8988T (cell line): ENCODE results near the gene RANBP17.

ENCODE experiments used
- DNase-seq: peaks from one replicate; pipeline ENCODE4 v3.0.0; 2011

RANBP17 gene

DNA sequence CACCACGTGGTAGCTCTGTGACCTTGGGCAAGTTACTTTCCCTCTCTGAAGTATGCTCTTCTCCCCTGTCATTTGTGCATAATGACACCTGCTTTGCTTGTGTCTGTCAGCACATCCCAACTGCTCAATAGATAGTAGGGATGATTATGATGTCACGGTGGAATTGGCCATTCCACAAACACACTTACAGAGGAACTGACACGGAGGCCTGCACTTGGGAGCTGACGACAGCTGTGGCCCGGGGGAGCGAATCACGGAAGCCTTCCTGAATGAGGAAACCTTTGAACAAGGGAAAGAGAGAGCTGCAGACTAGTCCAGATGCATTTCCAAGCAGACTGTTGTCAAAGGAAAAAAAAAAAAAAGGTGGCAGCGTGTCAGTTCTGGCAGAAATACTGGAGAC, 468.2 kb downstream of the RANBP17 start:
- DNase-seq: no peak

GRCh38 chr5:171335616-171336015, 473.8 kb downstream of the RANBP17 start:
- DNase-seq: no peak

DNA sequence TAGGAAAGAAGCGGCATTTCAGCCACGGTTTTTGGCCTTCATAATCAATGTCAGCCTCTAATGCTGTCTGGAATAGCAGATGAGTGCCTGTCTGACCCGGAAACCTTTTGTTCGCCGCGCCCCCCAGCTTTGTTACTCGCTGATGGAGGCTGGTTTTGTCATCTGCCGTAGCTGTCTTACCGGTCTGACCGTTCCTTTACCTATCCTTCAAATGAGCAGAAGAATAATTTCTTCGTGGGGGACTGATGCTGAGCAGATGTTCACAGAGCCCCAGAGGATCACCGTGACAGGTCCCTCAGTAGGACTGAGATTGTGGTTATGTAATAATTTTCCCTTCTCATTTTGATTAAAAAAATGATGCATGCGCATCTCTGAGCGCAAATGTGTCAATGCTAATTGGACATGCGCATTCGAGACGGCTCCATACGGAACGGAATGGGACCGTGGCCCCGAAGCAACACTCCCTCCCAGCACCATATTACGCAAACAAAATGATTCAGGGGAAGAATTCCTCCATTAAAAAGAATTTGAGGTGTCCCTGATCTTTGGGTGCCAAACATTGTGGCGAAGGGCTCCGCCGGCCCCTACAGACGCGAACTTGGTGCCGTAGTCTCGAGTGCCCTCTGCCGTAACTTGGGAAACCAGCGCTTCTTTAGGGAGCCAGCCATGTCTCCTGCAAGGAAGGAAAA, 474.8 kb downstream of the RANBP17 start:
- DNase-seq: no peak

DNA sequence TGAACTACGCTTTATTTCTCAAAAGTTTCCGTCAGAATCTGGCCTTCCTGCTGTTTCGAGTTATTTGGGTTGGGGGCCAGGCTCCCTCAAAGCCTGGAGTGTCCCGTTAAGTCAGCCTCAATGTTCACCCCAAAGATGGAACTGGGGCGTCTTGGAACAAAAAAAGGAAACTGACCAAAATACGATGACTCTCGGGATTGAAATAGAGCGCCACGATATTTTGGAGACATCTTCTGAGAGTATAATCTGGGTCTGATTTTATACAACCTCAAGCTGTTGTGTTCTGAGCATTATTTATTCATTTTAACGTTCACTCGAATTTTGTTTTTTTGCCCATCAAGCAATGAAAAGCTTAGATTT, 475.4 kb downstream of the RANBP17 start:
- no peak for DNase-seq

- no peak for DNase-seq
Observed at GRCh38 chr5:171340042-171340441, 478.2 kb downstream of the RANBP17 start.

DNA sequence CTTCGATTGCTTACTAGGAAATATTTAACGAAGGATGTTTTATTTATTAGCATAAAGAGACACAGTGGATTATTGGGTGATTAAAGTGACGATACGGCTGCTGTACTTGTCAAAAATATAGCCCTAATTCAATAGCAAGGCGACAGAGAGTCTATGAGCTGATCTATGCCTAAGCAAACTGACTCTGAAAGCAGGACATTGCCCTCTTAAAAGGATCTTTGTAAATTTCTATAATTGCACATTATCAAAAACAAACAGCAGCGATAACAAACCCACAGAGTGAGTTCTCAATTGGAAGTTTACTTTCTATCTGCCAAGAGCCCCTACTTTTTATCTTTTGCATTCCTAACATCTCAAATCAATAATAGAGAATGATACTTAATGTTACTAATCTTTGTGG, 478.7 kb downstream of the RANBP17 start:
- no peak for DNase-seq

DNA sequence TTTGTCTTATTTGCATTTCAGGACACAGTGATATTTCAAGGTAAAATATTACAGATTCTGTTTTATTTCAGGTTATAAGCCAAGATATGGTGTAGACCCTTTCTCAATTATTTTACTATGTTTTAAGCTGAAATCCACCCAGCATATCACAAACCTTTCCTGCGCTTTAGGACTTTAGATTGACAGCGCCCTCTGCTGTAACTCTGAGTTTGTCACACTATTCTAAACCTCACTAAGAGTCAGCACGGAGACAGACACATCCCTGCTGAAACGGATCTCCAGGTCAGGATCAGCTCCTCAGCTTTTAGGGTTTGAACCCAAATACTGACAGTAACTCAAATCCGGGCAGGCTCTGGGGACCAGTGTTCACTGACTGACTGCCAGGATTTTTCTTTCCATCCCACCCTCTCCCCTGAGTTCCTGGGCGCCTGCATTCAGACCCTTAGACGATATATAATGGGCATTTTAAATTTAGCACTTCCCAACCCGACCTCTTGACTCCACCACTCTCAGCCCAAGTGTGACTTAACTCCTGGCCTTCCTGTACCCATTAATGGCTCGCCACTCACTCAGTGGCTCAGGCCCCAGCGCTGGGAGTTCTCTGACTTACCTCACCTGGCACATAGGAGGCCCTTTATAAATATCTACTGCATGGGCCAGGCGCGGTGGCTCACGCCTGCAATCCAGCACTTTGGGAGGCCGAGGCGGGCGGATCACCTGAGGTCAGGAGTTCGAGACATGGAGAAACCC, 480.7 kb downstream of the RANBP17 start:
- peak; percentile 40 for DNase-seq

GRCh38 chr5:171344936-171345608, 483.3 kb downstream of the RANBP17 start:
- DNase-seq: no peak
